Memory B cell (primary cell): ENCODE data around the gene FAM131B.
A peak's percentile ranks its signal among the peaks of the same experiment; 100 is the strongest.

Source experiments
- ATAC-seq: fragments of 150-1000 bp; cut with Tn5 transposase; 2 replicates; pipeline ENCODE4 v1.10.0; 2021; ENCODE audit warnings: low read depth, mild to moderate bottlenecking, moderate library complexity
- DNase-seq, 2 donors: peaks; one replicate each; pipeline ENCODE4 v3.0.0; 2022; ENCODE audit warnings: low spot score in 2 of 2
- H3K27ac Mint-ChIP-seq: one replicate; pipeline ENCODE4 v1.8.0; 2022; ENCODE audit warnings: mild to moderate bottlenecking, moderate library complexity, mixed read lengths
- H3K27me3 Mint-ChIP-seq: one replicate; pipeline ENCODE4 v1.8.0; 2022; ENCODE audit warnings: mixed read lengths
- H3K36me3 Mint-ChIP-seq: one replicate; pipeline ENCODE4 v1.8.0; 2022; ENCODE audit warnings: mild to moderate bottlenecking, mixed read lengths
- H3K4me1 Mint-ChIP-seq: one replicate; pipeline ENCODE4 v1.8.0; 2022; ENCODE audit warnings: mixed read lengths
- H3K4me3 Mint-ChIP-seq: one replicate; pipeline ENCODE4 v1.8.0; 2022; ENCODE audit warnings: mild to moderate bottlenecking, moderate library complexity, mixed read lengths
- H3K9me3 Mint-ChIP-seq: one replicate; pipeline ENCODE4 v1.8.0; 2022; ENCODE audit warnings: mixed read lengths

Gene FAM131B

DNA sequence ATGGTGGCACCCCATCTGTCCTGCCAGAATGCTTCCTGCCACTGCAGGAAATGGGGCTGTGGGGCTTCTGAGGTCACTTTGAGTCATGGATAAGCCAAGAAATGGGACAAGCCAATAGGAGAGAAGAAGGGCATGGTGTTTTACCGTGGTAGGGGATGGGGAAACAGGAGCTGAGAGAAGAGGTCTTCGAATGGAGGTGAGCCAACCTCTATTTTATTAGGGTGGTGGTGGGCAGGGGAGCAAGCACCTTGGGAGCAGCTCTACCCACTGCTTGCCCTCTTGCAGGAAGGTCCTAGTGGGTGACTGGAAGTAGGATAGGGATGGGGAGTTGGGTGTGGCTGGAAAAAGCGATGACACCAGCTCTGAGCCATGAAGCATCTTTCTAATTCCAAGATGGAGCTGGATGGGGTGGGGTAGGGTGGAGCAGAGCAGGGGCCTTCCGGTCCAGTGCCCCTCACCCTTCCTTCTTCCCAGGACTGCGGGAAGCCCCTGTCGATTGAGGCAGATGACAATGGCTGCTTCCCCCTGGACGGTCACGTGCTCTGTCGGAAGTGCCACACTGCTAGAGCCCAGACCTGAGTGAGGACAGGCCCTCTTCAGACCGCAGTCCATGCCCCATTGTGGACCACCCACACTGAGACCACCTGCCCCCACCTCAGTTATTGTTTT is 27.7 kb upstream of the FAM131B start:
- ATAC-seq (no peak), DNase-seq (no peak)
- Mint-ChIP-seq H3K4me3 (no peak overlapping the region), H3K27me3 (no peaks in the 10 kb centered on the region), H3K36me3 (peaks cover 10% of the 10 kb centered on the region), H3K4me1 (peaks cover 2% of the 10 kb centered on the region), H3K9me3 (no peaks in the 10 kb centered on the region), H3K27ac (no peak overlapping the region)

DNA sequence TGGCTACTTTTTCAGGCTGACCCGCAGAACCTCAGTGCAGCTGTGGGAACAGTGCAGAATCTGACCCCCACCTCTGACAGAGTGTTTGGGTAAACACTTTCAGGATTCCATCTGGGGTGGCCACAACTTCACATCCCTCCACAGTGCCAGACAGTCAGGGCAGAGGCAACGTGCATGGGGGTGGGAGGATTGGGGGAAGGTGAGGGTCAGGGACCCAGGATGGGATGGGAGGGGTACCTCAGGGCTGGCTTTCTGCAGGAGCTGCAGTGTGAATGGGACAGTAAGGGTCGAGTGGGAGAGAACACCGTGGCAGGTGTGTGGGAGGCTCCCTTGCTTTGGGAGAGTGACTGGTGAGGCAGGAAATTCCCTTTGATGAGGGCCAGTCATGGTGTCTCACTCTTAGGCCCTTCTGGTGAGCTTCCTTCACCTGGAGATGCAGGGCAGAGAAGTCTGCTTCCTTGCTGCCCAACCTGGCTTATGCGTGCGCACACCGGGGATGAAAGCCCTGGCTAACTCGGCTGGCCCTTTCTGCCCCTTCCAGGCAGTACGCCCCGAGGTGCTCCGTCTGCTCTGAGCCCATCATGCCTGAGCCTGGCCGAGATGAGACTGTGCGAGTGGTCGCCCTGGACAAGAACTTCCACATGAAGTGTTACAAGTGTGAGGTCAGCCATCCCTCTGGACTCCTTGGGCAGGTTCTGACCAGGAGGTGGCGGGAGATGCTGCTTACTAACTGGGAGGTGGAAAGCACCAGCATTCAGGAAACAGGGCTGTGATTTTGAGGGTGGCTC is 27.0 kb upstream of the FAM131B start:
- H3K4me3 Mint-ChIP-seq, result no peak overlapping the region
- no peaks in the 10 kb centered on the region for H3K27me3 Mint-ChIP-seq
- no peak overlapping the region for H3K27ac Mint-ChIP-seq

GRCh38 chr7:143388491-143389101 is 26.1 kb upstream of the FAM131B start:
- Mint-ChIP-seq H3K9me3 (no peaks in the 10 kb centered on the region), H3K27me3 (no peaks in the 10 kb centered on the region), H3K27ac (no peak overlapping the region), H3K4me3 (no peak overlapping the region), H3K36me3 (peaks cover 10% of the 10 kb centered on the region), H3K4me1 (no peaks in the 10 kb centered on the region)
- ATAC-seq (no peak), DNase-seq (no peak)

More for the DNA sequence above, 27.0 kb upstream of the FAM131B start:
- ATAC-seq (no peak), DNase-seq (no peak)
- no peaks in the 10 kb centered on the region for H3K9me3 Mint-ChIP-seq
- H3K36me3 Mint-ChIP-seq, result peaks cover 10% of the 10 kb centered on the region
- no peaks in the 10 kb centered on the region for H3K4me1 Mint-ChIP-seq

DNA sequence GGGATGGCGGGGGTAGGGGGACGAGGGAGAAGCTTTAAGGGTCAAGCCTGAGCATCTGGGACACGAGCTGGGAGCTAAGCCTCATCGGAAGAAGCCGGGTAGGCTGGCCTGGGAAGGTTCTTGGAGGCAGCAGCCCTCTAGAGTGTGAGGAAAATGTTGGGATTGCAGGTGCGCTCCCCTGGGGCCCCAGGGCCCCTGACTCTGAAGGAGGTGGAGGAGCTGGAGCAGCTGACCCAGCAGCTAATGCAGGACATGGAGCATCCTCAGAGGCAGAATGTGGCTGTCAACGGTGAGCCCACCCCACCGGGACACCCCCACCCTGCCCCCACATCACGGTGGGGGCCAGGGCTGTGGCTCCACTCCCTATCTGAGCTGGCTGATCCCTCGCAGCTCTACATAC is 25.5 kb upstream of the FAM131B start:
- Mint-ChIP-seq H3K4me1 (peaks cover 1% of the 10 kb centered on the region), H3K9me3 (no peaks in the 10 kb centered on the region), H3K36me3 (peaks cover 9% of the 10 kb centered on the region), H3K27me3 (no peaks in the 10 kb centered on the region), H3K27ac (no peak overlapping the region), H3K4me3 (no peak overlapping the region)
- DNase-seq (no peak), ATAC-seq (no peak)

DNA sequence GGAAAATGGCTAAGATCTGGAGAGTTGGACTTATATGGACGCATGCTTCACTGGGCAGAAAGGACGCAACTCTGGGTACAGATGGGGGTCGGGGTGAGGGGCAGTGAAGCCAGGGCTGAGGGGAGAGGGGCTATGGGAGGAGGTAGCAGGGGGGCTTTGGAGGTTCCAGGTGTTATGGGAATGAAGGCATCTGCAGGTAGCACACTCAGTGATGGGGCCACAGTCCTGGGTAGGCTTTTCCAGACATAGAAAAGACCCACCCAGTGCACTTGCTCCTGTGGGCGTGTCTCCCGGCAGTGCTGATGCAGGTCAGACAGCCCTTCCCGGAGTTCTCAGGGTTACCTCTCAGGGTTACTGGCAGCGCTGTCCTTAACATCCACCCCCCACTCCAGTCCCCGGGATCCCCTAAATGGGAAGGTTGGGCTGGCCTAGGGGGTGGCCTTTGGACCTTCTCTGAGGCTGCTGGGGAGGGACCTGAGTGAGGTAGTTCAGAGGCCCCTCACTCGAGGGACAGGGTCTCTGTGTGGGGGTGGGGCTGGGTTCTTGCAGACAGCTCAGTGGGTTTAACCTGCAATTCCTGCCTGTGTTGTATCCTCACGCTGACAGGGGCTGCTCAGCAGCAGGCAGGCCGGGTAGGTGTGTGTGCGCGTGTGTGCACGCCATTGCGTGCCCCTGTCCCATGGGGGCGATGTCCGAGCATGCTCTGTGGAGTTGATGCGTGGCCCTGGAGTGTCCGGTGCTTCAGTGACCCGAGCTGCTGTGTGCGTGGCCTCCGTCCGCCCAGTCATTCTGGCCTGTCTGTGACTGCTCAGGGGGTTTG is 24.9 kb upstream of the FAM131B start:
- peaks cover 2% of the 10 kb centered on the region for H3K4me1 Mint-ChIP-seq
- no peak overlapping the region for H3K27ac Mint-ChIP-seq
- DNase-seq, result no peak
- peaks cover 6% of the 10 kb centered on the region for H3K36me3 Mint-ChIP-seq
- H3K27me3 Mint-ChIP-seq, result no peaks in the 10 kb centered on the region
- no peaks in the 10 kb centered on the region for H3K9me3 Mint-ChIP-seq
- ATAC-seq, result no peak
- H3K4me3 Mint-ChIP-seq, result no peak overlapping the region

DNA sequence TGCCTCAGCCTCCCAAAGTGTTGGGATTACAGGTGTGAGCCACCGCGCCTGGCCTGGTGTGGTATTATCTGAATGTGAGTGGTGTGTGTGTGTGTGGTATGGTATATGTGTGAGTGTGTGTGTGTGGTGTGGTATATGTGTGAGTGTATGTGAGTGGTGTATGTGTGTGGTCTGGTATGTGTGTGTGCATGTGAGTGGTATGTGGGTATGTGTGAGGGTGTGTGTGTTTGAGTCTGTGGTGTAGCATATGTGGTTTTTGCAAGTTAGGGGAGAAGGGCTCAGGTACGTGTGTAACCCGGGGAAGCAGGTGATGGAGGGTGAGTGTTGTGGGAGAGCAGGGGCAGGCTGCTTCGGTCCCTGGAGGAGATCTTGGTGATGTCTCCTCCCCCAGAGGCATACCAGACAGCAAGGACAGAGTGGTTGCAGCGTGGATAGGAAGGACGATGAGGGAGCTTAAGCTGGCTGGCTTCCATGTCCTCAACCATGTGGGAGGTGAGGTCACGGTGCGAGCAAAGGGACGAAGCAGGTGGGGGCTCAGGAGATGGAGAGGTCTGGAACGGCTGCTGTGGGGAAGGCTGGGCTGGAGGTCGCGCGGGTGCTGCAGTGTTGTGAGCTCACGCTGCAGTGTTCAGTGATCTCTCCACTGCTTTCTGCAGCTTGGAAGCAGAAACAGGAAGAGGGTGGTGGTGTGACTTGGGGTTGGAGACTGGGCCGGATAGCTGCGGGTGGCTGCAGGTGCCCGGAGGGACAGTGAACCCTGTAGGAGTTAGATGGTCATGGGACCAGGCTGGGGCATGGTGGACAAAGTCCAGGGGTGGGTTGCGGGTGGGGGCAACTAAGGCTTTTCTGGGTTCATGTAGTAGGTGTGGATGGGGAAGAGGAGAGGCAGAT is 23.6 kb upstream of the FAM131B start:
- Mint-ChIP-seq H3K9me3 (no peaks in the 10 kb centered on the region), H3K27ac (no peak overlapping the region), H3K36me3 (peaks cover 6% of the 10 kb centered on the region), H3K27me3 (no peaks in the 10 kb centered on the region), H3K4me1 (peaks cover 2% of the 10 kb centered on the region), H3K4me3 (no peak overlapping the region)
- ATAC-seq (peak; percentile 21), DNase-seq (no peak)

DNA sequence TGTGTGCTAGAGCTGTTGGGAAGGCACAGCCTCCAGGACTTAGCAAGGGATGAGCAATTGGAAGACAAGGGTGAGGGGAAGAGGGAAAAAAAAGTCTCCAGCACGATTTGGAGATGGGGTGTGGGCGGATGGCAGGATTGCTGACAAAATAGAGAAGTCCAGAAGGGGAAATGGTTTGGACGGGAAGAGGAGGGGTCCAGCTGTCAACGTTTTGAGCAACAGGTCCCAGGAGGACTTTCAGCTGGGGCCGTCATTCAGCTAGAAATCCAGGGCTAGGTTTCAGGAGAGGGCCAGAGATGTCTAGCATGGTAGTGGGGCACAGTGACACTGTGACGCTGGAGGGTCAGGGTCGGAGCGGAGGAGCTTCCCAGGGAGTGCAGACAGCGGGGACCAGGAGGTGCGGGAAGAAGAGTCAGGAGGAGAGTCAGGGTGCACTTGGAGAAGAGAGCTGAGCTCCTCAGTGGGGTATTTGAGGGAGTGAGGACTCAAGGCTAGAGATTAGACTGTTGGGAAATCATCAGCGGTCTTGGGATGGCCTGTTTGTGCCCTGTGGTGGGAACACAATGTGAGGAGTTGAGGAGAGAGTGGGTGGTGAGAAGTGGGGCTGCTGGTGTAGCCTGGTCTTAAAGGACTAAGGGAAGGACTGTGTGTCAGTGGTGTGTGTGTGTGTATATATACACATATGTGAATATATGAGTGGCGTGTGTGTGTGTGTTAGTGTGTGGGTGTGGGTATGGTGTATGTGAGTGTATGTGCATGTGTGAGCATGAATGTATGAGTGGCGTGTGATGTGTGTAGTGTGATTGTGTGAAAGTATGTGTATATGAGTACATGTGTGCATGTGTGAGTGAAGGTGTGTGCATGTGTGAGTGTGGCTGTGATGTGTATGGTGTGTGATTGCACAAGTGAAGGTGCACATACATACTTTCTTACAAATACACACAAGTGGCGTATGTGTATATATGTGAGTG is 22.4 kb upstream of the FAM131B start:
- ATAC-seq (no peak), DNase-seq (no peak)
- peaks cover 2% of the 10 kb centered on the region for H3K4me1 Mint-ChIP-seq
- no peak overlapping the region for H3K4me3 Mint-ChIP-seq
- no peaks in the 10 kb centered on the region for H3K9me3 Mint-ChIP-seq
- H3K36me3 Mint-ChIP-seq, result peaks cover 2% of the 10 kb centered on the region
- no peak overlapping the region for H3K27ac Mint-ChIP-seq
- no peaks in the 10 kb centered on the region for H3K27me3 Mint-ChIP-seq

DNA sequence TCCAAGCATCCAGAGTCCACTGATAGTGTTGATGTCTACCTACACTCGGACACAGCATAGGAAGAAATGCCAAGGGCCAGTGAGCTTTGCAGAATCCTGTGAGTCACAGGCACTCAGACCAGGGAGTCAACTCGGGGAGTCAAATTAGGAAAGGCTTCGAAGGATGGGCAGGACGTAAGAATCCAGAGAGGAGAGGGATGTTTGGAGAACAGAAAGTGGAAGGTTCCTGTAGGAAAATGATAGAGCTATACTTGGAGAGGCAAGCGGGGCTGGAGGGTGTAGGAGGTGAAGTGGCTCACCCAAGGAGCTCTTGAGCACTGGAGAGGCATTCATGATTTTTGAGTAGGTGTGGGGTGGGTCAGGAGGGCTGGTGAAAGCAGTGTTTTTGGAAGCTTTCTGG is 21.6 kb upstream of the FAM131B start:
- DNase-seq (no peak), ATAC-seq (no peak)
- no peaks in the 10 kb centered on the region for H3K27me3 Mint-ChIP-seq
- no peaks in the 10 kb centered on the region for H3K9me3 Mint-ChIP-seq
- H3K27ac Mint-ChIP-seq, result no peak overlapping the region
- H3K4me1 Mint-ChIP-seq, result peaks cover 9% of the 10 kb centered on the region
- H3K4me3 Mint-ChIP-seq, result no peak overlapping the region
- H3K36me3 Mint-ChIP-seq, result no peaks in the 10 kb centered on the region

- Mint-ChIP-seq H3K4me3 (no peak overlapping the region), H3K27ac (no peak overlapping the region), H3K4me1 (peaks cover 10% of the 10 kb centered on the region), H3K27me3 (no peaks in the 10 kb centered on the region), H3K36me3 (no peaks in the 10 kb centered on the region), H3K9me3 (no peaks in the 10 kb centered on the region)
- ATAC-seq, result no peak
- no peak for DNase-seq
Observed at GRCh38 chr7:143383642-143383957, 21.1 kb upstream of the FAM131B start.

DNA sequence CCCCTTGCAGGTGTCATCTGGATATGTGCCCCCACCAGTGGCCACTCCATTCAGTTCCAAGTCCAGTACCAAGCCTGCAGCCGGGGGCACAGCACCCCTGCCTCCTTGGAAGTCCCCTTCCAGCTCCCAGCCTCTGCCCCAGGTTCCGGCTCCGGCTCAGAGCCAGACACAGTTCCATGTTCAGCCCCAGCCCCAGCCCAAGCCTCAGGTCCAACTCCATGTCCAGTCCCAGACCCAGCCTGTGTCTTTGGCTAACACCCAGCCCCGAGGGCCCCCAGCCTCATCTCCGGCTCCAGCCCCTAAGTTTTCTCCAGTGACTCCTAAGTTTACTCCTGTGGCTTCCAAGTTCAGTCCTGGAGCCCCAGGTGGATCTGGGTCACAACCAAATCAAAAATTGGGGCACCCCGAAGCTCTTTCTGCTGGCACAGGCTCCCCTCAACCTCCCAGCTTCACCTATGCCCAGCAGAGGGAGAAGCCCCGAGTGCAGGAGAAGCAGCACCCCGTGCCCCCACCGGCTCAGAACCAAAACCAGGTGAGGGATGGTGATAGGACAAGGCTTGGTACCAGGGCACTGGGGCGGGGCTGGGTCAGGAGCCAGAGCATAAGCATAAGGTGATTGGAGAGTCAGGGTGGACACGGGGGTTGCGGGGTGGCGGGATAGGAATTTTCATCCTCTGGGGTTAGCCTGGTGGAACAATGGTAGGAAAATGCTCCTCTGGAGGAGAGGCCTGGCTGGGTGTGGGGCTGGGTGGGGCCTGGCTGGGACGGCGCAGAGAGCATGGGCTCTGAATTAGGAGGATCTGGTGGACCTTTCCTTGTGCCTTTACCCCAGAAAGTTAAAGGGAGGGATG is 20.5 kb upstream of the FAM131B start:
- Mint-ChIP-seq H3K4me1 (peaks cover 10% of the 10 kb centered on the region), H3K27me3 (no peaks in the 10 kb centered on the region), H3K4me3 (peak overlapping the region; percentile 54), H3K9me3 (no peaks in the 10 kb centered on the region), H3K27ac (no peak overlapping the region), H3K36me3 (no peaks in the 10 kb centered on the region)
- DNase-seq (no peak), ATAC-seq (no peak)

- no peak overlapping the region for H3K27ac Mint-ChIP-seq
- H3K4me1 Mint-ChIP-seq, result peaks cover 10% of the 10 kb centered on the region
- ATAC-seq, result no peak
- no peaks in the 10 kb centered on the region for H3K27me3 Mint-ChIP-seq
- H3K36me3 Mint-ChIP-seq, result no peaks in the 10 kb centered on the region
- DNase-seq, result no peak
- H3K9me3 Mint-ChIP-seq, result no peaks in the 10 kb centered on the region
- H3K4me3 Mint-ChIP-seq, result peak overlapping the region; percentile 57
Observed at GRCh38 chr7:143382126-143382790, 19.7 kb upstream of the FAM131B start.
